Stimulated activated CD8-positive, alpha-beta memory T cell treated with anti-CD3 and anti-CD28 coated beads, Interleukin-12 subunit alpha, Interleukin-12 subunit beta, amount 100 ng/mL, for 1 hour (primary cell): ENCODE results near the gene FAM76B.
"Not testable (repeated sequence)": the region's sequence is repeated elsewhere in the genome, so short reads cannot be mapped to it uniquely, and the experiment has no call there.

ENCODE experiments used
- DNase-seq: peaks from one replicate; pipeline ENCODE4 v3.0.0-alpha.2; 2020; ENCODE audit warnings: low read depth

FAM76B gene

DNA sequence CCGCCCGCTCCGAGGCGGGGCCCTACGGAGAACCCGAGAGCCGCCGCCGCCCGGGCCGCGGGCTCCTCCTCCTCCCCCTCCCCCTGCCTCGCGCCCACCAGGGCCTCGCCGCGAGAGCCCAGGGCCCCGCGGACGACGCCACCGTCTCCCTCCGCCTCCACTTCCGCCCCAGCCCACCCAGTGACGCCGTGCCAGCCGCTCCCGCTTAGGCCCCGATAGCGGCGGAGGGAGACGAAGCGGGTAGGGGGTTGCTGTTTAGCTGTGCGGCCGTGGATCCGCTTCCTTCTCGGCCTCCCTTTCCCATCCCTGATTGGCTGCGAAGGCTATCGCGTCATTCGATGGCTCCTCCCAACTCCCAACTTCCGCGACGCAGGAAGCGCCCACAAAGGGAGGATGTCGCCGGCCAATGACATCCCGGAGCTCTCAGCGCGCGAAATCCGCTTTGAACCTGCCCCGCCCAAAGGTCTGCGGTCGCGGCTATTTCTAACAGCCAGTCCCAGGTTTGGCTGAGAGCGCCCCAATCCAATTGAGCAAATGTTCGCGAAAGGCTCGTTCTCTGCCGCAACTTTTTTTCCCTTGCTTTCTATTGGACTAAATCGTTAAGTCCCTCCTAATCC is at the start of gene FAM76B:
Gene FAM76B (minus strand): TSS at position 277 of the 617 bp plus-strand sequence. CDS start 304 bp downstream, outside the sequence.
- peak; percentile 93 for DNase-seq

DNA sequence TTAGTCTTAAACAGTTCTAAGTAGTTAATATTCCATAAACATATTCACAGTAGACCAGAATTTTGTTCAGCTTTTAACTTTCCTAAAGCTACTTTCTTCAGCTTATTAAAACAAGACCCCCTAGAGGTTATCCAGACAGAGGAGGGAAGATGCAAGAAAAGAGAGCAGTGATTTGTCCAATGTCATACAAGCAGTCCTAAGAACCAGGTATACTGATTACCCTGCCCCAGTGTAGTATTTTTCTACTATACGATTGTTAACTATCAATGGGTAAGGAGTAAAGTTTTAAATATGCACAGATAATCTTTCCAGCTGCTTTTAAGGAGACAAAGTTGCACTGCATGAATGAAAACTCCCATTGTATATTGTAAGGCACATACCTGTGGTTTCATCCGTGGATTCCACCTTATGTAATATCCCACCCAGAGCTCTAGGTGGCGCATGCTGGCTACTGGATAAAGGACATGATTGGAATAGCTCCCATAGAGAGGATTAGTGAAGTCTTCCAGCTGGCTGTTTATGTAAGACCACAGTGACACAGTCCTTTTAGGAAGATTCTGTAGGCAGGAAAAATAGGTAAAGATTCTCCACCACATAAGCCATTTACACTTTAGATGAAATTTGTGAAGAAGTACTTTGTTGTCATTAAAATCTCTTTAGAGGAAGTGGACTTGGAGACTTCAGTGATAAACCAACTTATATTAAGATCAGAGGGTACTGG is 46.3 kb upstream of the FAM76B start:
- DNase-seq: peak; percentile 31

DNA sequence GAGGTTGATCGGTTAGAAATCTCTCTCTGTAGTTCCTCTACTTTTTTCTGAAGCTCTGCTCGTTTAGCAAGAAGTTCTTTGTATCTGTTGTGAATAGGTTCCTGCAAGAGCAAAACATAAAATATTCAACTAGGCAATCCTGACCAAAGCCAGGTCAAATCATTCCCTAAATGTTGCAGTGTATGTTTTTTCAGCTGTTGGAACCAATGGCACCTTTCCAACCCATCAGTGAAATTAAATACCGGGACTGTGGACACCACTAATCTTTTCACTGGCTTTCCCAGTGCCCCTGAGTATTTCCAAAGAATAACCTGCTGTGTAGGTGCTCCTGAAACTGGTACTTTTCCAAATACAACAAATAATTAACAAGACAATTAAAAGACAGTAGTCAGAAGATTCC is 45.8 kb upstream of the FAM76B start:
- no peak for DNase-seq

DNA sequence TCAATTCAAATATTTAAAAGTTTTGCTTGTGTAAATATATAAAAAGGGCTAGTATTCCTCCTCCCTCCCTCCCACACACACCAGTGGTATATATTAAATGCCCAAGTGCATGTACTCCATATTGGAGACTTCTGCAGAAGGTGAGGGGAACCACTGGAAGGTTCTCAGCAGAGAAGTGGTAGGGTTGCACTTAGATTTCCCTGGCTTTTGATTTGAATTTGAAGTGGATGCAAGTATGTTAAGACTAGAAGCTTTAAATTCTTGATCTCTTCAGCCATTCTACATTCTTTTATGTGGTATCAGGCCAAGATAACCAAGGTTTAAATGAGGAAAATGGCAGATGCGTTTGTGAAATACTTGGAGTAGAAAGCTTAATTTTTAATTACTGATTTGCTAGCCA is 43.8 kb upstream of the FAM76B start:
- no peak for DNase-seq

DNA sequence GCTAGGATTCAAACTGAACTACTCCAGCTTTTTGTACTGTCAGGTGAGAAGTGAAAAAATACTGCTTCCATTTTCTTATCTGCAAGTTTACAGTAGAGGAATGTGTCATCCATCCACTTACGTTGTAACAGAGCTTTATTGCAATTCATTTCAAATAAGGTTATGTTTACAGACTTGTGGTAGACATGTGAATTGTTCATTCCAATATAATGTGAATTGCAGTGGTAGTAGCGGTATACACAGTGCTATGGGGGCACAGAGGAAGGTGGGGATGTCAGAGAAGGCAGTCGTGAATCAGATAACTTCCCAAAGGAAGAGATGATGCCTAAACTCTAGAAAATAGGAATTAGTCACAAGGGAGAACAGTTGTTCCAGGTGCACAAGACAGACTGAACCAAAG is 43.2 kb upstream of the FAM76B start:
- no peak for DNase-seq

DNA sequence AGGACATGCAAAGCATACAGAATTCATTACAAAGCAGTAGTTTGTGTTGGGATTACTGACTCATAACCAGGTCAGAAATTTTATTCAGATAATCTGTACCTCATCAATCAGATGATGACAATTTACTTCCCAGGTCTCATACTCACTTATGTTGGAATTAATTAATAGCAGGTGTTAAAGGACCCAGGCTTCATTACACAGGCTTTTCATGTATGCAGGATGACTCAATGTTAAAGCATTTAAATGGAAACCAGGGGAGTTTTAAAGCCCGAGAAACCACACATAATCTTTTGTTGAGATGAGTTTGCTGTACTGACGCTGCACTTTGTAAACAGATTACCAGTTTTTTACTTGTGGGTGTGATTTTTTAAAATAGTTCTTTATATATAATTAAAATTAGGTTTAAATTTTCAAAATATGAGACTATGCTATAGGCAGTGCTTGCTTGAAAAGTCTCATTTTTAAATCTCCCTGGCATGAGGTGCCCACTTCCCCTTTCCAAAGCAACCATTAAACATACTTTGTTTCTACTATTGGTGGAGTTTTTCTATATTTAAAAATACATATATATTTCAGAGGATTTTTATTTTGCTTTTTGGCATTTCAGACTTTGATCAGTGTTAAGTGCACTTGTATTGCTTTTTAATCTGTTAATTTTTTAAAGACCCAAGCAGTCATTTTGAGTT is 41.8 kb upstream of the FAM76B start:
- DNase-seq: no peak

DNA sequence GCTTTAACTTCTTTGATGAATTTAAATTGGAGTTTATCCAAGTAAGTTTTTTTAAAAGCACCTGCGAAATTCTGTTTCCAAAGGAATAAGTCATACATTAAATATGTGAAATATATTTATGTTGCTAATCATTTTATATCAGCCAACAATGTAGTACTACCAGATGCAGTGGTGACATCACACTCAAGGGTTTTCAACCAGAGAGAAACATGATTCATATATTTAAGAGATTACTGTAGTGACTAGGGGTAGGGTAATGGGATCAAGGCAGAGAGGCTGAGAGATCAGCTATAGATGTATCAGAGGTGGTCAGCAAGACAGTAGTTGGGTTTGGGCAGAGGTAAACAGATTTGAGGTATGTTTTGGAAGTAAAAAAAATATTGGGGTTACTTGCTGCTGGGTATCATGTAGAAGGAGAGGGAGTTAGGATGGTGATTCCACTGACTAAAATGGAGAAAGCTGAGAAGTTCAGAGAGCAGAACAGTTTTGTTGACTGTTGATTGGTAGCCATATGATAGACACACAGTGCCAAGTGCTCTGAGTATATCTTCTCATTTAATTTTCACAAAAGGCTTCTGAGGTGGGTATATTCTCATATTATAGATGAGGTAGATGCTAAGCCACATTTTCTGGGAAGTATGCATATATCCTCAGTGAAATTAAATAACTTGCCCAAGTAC is 40.1 kb upstream of the FAM76B start:
- DNase-seq: no peak

DNA sequence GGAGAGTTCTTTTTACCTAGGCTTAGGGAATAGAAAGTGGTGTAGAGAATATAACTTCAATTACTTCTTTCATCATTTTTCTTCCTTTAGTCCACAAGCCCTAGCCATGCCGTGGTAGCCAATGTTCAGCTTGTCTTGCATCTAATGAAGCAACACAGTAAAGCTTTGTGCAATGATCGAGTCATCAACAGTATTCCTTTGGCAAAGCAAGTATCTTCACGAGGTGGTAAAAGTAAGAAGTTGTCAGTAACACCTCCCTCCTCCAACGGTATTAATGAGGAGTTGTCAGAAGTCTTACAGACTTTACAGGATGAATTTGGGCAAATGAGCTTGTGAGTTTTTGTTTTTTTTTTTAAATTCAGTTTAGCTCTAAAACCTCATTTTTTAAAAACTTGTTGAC is 38.1 kb upstream of the FAM76B start:
- no peak for DNase-seq

DNA sequence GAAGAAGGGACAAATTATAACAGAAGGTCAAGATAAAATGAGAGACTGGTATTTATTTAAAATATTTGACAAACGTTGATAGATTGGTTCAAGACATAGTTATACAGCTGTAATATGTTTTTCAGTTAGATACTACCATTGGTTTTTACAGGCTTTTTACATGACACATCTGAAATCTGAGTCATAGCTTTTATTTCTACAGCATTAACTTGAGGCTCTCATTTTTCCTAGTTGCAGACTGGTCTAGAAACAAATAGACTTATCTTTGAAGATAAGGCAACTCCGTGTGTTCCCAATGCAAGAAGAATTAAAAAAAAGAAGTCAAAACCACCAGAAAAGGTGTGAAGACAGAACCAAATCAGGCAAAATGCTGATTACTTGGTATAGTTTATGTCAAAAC is 32.1 kb upstream of the FAM76B start:
- no peak for DNase-seq

DNA sequence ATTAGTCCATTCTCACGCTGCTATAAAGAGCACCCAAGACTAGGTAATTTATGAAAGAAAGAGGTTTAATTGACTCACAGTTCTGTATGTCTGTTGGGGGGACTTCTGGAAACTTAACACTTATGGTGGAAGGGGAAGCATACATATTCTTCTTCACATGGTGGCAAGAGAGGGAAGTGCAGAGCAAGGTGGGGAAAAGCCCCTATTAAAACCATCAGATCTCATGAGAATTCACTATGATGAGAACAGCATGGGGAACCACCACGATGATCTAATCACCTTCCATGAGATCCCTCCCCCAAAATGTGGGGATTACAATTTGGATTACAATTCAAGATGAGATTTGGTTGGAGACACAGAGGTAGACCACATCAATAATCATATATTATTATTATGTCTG is 26.5 kb upstream of the FAM76B start:
- DNase-seq: no peak

DNA sequence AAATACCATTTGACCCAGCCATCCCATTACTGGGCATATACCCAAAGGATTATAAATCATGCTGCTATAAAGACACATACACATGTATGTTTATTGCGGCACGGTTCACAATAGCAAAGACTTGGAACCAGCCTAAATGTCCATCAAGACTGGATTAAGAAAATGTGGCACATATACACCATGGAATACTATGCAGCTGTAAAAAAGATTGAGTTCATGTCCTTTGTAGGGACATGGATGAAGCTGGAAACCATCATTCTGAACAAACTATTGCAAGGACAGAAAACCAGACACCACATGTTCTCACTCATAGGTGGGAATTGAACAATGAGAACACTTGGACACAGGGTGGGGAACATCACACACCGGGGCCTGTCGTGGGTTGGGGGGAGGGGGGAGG is 21.5 kb upstream of the FAM76B start:
- not testable (repeated sequence) for DNase-seq

DNA sequence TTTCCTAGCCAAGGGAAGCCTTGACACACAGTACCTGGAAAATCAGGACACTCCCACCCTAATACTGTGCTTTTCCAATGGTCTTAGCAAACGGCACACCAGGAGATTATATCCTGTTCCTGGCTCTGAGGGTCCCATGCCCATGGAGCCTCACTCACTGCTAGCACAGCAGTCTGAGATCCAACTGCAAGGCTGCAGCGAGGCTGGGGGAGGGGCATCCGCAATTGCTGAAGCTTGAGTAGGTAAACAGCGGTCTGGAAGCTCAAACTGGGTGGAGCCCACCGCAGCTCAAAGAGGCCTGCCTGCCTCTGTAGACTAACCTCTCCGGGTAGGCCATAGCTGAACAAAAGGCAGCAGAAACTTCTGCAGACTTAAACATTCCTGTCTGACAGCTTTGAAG is 16.9 kb upstream of the FAM76B start:
- not testable (repeated sequence) for DNase-seq

DNA sequence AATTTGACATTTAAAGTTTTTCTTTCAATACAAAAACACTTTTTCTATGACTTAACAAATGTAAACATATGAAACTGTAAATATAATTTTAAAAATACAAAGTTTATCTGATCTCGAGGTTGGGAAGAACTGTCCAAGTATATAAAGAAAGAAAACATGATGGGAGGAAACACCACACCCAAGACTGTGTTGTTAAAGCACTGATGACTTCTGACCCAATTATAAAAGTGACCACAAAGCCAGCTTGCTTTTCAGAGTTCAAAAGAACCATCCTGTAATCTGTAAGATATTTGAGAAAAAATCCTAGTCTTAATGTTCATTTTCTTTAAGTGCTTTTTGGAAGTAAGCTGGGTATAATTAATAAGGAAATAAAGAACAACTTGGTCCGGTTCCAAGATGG is 16.3 kb upstream of the FAM76B start:
- no peak for DNase-seq

DNA sequence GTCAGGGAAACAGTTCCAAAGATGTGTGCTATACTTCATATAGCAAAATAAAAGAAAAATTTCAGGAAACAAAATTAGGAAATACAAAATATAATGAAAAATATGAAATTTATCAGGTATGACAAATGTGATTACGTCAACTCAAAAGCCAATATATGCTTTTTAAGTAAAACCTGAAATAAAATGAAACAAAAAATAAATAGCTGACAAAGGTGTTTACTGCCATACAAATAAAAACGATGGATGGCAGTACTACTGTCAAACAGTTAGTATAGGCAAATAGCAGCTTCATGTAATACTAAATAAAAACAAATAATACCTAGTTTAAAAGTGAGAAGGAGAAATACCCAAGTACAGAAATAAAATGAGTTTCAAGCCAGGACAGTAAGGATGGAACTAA is 14.4 kb upstream of the FAM76B start:
- no peak for DNase-seq

DNA sequence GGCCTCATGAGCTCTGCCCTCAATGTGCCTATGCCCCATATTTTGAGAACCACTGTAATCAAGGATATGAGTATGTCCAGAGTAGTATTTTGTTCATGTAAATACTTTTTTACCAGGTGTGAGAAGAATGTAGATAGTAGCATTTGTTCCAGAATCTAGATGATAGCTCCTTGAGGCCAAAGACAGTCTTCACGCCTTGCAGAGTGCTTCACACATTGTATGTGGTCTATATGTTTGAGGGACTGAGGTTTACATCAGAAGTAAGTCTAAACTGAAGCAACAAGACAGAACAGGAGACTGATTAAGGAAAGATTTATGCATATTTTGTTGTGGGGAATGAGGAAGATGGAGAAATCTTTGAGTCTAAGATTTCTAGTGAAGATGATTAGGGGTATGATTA is 13.2 kb upstream of the FAM76B start:
- DNase-seq: no peak

DNA sequence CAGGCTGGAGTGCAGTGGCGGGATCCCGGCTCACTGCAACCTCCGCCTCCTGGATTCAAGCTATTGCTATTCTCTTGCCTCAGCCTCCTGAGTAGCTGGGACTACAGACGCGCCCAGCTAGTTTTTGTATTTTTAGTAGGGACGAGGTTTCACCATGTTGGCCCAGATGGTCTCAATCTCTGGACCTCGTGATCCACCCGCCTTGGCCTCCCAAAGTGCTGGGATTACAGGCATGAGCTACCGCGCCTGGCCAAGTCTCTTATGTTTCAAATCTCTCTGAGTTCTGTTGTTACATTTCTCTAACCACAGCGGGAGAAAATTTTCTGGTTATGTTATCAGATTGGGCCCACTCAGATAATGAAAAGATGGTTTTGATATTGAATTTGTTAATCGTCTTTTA is 10.9 kb upstream of the FAM76B start:
- no peak for DNase-seq

DNA sequence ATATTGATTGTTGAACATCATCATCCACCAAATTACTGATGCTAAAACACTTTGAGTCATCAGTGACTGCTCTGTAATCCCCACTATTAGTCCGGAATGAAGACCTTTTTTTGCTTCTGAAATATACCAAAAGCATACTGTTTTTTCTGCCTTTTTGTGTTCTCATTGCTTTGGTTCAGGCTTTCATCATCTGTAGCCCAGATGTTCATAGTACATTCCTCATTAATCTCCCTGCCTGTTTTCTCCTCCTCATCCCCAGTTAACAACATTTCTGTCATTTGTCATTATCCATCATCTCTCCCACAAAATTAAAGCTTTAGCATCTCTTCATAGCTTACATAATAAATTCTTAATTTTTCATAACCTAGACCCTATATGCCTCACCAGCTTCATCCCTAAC is 10.0 kb upstream of the FAM76B start:
- no peak for DNase-seq

DNA sequence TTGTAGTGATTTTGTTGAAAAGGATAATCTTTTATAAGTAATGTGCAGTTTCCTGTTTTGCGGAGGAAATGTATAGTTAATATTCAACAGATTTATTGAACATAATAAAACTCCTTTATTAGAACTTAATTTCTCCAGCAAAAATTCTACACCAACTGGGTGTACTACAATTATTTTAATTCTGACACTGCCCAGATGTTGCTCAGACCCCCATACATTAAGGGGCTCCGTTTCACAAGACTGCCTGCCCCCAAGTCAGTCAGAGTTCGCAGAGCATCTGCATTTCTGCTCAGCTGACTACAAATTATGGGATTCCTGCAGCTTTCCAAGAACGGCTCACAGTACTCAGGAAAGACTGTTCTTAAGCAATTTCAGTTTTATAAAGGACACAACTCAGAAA is 6.9 kb upstream of the FAM76B start:
- DNase-seq: no peak

DNA sequence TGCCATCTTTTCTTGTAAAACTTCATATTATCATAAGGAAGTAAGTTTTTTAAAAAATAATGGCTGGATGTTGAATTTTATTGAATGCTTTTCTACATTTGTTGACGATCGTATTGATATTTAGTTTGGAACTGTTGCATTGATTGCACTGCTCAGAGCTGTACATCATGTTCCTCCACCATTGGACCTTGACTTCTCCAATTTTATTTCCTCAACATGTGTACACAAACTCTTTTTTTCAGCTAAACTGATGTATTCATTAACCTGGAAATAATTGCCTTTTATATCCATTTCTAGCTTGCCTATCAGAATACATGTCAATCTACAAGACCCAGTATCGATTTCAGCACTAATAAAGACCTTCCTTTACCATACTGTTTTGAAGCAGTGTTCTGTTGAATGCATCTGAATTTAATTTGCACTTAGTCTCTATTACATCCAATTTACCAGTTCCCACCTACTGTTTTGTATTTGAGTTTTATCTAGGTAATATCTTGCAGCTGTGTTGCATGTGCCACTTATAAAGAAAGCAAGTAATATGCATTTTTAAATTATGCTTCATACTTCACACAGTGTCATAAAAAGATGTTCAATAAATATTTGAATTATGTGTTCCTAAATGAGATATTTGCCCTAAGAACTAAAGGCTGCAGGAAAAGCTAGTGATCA is 6.2 kb upstream of the FAM76B start:
- DNase-seq: no peak

DNA sequence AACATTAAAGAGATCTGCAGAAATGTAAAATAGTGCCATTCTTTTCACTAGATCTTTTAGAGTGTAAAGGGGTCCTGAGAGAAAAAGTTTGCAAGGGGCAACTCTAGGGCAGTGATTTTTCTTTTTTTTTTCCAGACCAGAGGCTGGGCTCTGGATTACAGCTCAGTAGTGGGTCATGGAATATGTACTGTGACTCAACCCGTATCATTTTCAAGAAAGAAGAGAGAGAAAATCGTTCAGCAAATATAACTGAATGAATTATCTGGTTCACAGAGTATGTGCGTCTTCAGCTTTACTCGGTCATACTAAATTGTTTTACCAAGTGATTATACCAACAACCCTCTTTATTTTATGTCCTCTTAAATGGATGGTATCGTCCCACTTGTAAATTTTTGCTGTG is 4.5 kb upstream of the FAM76B start:
- DNase-seq: no peak

DNA sequence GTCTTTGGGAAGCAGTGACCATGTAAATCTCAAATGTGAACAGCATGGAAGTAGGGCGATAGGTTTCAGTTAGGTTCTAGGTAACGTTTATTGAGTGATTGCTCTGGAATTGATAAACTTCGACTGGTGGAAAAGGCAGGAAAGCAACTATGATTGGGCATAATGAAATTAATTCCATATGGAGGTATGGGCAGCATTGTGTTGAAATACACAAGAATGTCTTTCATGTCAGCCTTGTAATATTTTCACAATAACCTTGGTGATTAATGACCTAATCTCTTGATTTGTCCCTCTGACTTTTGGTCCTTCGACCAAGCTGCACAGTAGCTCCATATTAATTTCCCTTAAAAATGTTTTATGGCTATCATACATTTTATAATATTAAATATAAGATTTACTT is 3.5 kb upstream of the FAM76B start:
- no peak for DNase-seq

DNA sequence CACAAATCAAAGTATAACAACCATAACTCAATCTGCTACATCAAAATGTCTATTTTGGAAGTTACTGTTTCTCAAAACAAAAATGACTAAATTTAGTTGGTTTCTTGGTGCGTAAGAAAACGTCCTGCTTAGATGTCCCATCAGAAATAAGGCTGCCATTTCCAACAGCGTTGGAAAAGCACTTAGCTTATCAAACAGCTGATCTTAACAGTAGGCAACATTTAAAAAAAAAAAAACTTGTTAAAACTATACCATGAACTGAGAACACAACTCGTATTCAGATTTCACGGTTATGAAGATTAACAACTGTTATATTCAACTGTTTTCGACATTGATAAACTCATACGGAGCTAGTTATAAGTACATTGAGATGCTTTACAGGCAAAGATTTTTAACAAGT is 3.1 kb upstream of the FAM76B start:
- no peak for DNase-seq
